ENCODE measurements around the gene HLA-DRA.

The HLA-DRA gene

DNA sequence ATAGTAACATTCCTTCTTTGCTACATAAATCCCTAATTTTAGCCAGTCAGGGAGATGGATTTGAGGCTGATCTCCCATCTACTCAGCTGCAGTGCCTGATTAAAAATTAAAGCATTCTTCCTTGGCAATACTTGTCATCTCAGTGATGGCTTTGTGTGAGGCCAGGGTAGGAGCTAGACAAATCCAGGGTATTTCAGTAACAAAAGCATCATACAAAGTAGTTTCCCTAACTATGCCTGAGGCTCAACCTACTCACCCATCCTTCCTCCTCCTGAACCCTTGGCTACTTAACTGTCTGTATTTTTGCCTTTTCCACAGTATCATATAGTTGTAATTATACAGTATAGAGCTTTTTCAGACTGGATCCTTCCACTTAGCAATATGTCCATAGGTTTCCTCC is 52.7 kb downstream of the HLA-DRA start:
- TF ChIP-seq, protein P1, sequence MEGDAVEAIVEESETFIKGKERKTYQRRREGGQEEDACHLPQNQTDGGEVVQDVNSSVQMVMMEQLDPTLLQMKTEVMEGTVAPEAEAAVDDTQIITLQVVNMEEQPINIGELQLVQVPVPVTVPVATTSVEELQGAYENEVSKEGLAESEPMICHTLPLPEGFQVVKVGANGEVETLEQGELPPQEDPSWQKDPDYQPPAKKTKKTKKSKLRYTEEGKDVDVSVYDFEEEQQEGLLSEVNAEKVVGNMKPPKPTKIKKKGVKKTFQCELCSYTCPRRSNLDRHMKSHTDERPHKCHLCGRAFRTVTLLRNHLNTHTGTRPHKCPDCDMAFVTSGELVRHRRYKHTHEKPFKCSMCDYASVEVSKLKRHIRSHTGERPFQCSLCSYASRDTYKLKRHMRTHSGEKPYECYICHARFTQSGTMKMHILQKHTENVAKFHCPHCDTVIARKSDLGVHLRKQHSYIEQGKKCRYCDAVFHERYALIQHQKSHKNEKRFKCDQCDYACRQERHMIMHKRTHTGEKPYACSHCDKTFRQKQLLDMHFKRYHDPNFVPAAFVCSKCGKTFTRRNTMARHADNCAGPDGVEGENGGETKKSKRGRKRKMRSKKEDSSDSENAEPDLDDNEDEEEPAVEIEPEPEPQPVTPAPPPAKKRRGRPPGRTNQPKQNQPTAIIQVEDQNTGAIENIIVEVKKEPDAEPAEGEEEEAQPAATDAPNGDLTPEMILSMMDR (IDR thresholded peaks at IDR 0.05; ENCODE audit: low read depth, low read length): no peak
- H3K36me3 ChIP-seq: no peaks in the 10 kb centered on the region
- no peak for DNase-seq
- peaks cover 10% of the 10 kb centered on the region for H3K9me3 ChIP-seq (ENCODE audit: severe bottlenecking)
- H3K27ac ChIP-seq: no peak overlapping the region
- H3K27me3 ChIP-seq (ENCODE audit: insufficient read depth, low read depth, severe bottlenecking): peaks cover 71% of the 10 kb centered on the region
- H3K4me3 ChIP-seq (ENCODE audit: low read depth, low read length): no peak overlapping the region

All from WERI-Rb-1 (cell line).